B cell (primary cell): ENCODE data around the gene ST3GAL3. TPM values are rescaled to one million over a fixed set of nuclear protein-coding genes. Genes with fewer than 3 reads are reported as not detected.

ENCODE experiments used
- ATAC-seq: fragments of 200-7000 bp; cut with Tn5 transposase; one replicate; pipeline ENCODE4 v1.10.0; 2021; ENCODE audit warnings: low read depth, mild to moderate bottlenecking, moderate number of reproducible peaks, moderate library complexity
- CTCF ChIA-PET: fragments of 350-600 bp; sonication (Branson Sonifier 250); formaldehyde crosslinking; loops from one replicate; lab custom pipeline; 2021; ENCODE audit warnings: antibody characterized with exemption, inconsistent platforms; lab: Charles Lee
- POLR2A ChIA-PET: fragments of 350-600 bp; sonication (Branson Sonifier 250); formaldehyde crosslinking; loops from one replicate; lab custom pipeline; 2021; ENCODE audit warnings: antibody characterized with exemption; lab: Charles Lee
- DNase-seq: peaks from one replicate; pipeline ENCODE4 v3.0.0; 2013
- H2AFZ ChIP-seq: 2 replicates; pipeline ENCODE4 v1.6.1; 2012; ENCODE audit warnings: mild to moderate bottlenecking, low read depth, low read length; ENCODE audit not compliant: insufficient read depth, poor library complexity, severe bottlenecking
- H3K27ac ChIP-seq, 2 donors: 1 replicate in 1 of 2; 2 replicates in 1 of 2; pipeline ENCODE4 v1.5.1; 2012 to 2013; ENCODE audit warnings: low read length in 2 of 2, mild to moderate bottlenecking in 2 of 2, moderate library complexity in 1 of 2
- H3K27me3 ChIP-seq, 4 experiments: fragments of 200-600 bp in 1 of 4; sonication (generic) in 1 of 4; replicated peaks in 1 of 4; 1 replicate in 2 of 4; 2 replicates in 2 of 4; pipeline versions ENCODE4 v1.6.1 to v1.7.0; 2013 to 2016; ENCODE audit warnings: low read length in 3 of 4, mild to moderate bottlenecking in 2 of 4, mixed read lengths in 1 of 4, moderate library complexity in 1 of 4; ENCODE audit not compliant: insufficient read depth in 4 of 4, control insufficient read depth in 3 of 4; ENCODE audit errors: control extremely low read depth in 1 of 4
- H3K36me3 ChIP-seq, 2 experiments: replicated peaks in 1 of 2; 1 replicate in 1 of 2; 2 replicates in 1 of 2; pipeline versions ENCODE4 v1.6.1 to v1.7.1; 2013; ENCODE audit warnings: low read length in 1 of 2; ENCODE audit not compliant: insufficient read depth in 2 of 2, control insufficient read depth in 1 of 2; ENCODE audit errors: control extremely low read depth in 1 of 2, extremely low read depth in 1 of 2
- H3K4me1 ChIP-seq, 2 donors: fragments of 200-600 bp in 1 of 2; sonication (generic) in 1 of 2; 1 replicate in 1 of 2; 2 replicates in 1 of 2; pipeline versions ENCODE4 v1.5.1 to v1.6.1; 2013 to 2017; ENCODE audit warnings: low read length in 2 of 2; ENCODE audit not compliant: control insufficient read depth in 2 of 2, insufficient read depth in 2 of 2
- H3K4me2 ChIP-seq: replicated peaks from 2 replicates; pipeline ENCODE3; 2012; ENCODE audit warnings: mild to moderate bottlenecking, low read depth, low read length; ENCODE audit not compliant: poor library complexity, severe bottlenecking
- H3K4me3 ChIP-seq, 5 experiments: fragments of 200-600 bp in 1 of 5; sonication (generic) in 1 of 5; 1 replicate in 3 of 5; 2 replicates in 2 of 5; pipeline versions ENCODE4 v1.5.1 to v1.7.0; 2011 to 2016; ENCODE audit warnings: low read length in 4 of 5, mild to moderate bottlenecking in 4 of 5, low read depth in 2 of 5, control low read depth in 1 of 5, moderate library complexity in 1 of 5; ENCODE audit not compliant: insufficient read depth in 1 of 5; ENCODE audit errors: control extremely low read depth in 1 of 5, extremely low read depth in 1 of 5
- H3K79me2 ChIP-seq: fragments of 200-600 bp; sonication (generic); one replicate; pipeline ENCODE4 v1.6.0; 2016; ENCODE audit warnings: low read length; ENCODE audit not compliant: control insufficient read depth, insufficient read depth
- H3K9ac ChIP-seq: fragments of 200-600 bp; sonication (generic); 2 replicates; pipeline ENCODE4 v1.6.1; 2017; ENCODE audit warnings: mild to moderate bottlenecking, low read length, moderate library complexity
- H3K9me3 ChIP-seq, 3 donors: one replicate each; pipeline versions ENCODE4 v1.6.1 to v1.7.1; 2013; ENCODE audit warnings: low read length in 2 of 3; ENCODE audit not compliant: control insufficient read depth in 2 of 3, insufficient read depth in 1 of 3; ENCODE audit errors: control extremely low read depth in 1 of 3
- H4K20me1 ChIP-seq: 2 replicates; pipeline ENCODE4 v1.6.0; 2012; ENCODE audit warnings: mild to moderate bottlenecking, low read length; ENCODE audit not compliant: insufficient read depth, control insufficient read depth, poor library complexity, severe bottlenecking
- H3K27ac Mint-ChIP-seq: one replicate; pipeline ENCODE4 v1.8.0; 2021; ENCODE audit warnings: mixed read lengths
- H3K27me3 Mint-ChIP-seq: one replicate; pipeline ENCODE4 v1.8.0; 2021; ENCODE audit warnings: mixed read lengths
- H3K4me1 Mint-ChIP-seq: one replicate; pipeline ENCODE4 v1.8.0; 2021; ENCODE audit warnings: mixed read lengths
- H3K4me3 Mint-ChIP-seq: one replicate; pipeline ENCODE4 v1.8.0; 2021; ENCODE audit warnings: mixed read lengths
- H3K9me3 Mint-ChIP-seq: one replicate; pipeline ENCODE4 v1.8.0; 2022; ENCODE audit warnings: mixed read lengths; ENCODE audit not compliant: insufficient read depth
- CTCF ChIP-seq: fragments of 200-600 bp; IDR thresholded peaks from one replicate; pipeline ENCODE4 v1.8.0; 2022; ENCODE audit warnings: antibody characterized with exemption, mild to moderate bottlenecking
- EZH2 ChIP-seq: IDR thresholded peaks from 2 replicates; pipeline ENCODE4 v1.6.1; 2012; ENCODE audit warnings: borderline replicate concordance, low read depth, mild to moderate bottlenecking, moderate library complexity, low read length; ENCODE audit not compliant: insufficient read depth, poor library complexity, severe bottlenecking
- WGBS: methylation state at CpG from one replicate; pipeline ENCODE4 v1.1.5; 2013; ENCODE audit warnings: missing lambda C conversion rate; ENCODE audit not compliant: insufficient coverage; 5-methylcytosine and 5-hydroxymethylcytosine counted together
- intact Hi-C: fragments of 100-400 bp; cut with micrococcal nuclease; formaldehyde crosslinking; loops from one replicate; pipeline ENCODE4 v1.10.0; 2022
- polyA plus RNA-seq: library from polyadenylated mRNA; depleted of rRNA; stranded (reverse); fragments of >200 nt; gene quantifications from 2 replicates; pipeline ENCODE4 v1.2.3, GENCODE V29; 2012
- total RNA-seq, 2 donors: library from RNA; stranded (reverse); fragments of 120-200 nt in 1 of 2; gene quantifications; 1 replicate in 1 of 2; 2 replicates in 1 of 2; pipeline versions ENCODE4 v1.2.3 to v1.2.4, GENCODE V29; 2013 to 2022

ST3GAL3 gene
- total and polyA plus RNA-seq, 2 donors (not counting 1 experiment from before 2014, with no cell fraction given), result 16.8 to 31.4 TPM

- Histone ChIP-seq H3K79me2 (peaks cover 5% of the 10 kb centered on the region), H3K36me3 (peaks cover 4 to 91% of the 10 kb centered on the region in 2 experiments), H4K20me1 (peaks cover 12% of the 10 kb centered on the region), H3K4me2 (no peak overlapping the region), H3K27me3 (no peaks in the 10 kb centered on the region), H2AFZ (no peak overlapping the region), H3K9me3 (no peaks in the 10 kb centered on the region), H3K27ac (no peak overlapping the region), H3K4me3 (no peak overlapping the region), H3K9ac (no peak overlapping the region), H3K4me1 (no peaks in the 10 kb centered on the region)
- Mint-ChIP-seq H3K4me3 (no peak overlapping the region), H3K27me3 (no peaks in the 10 kb centered on the region), H3K9me3 (no peaks in the 10 kb centered on the region), H3K4me1 (no peaks in the 10 kb centered on the region), H3K27ac (no peak overlapping the region)
- CTCF ChIA-PET, result interaction anchor here (0.8 kb wide), 1 partner anchor 18 kb away, joined by 4 read pairs; no protein-coding TSS in a partner anchor
- ATAC-seq (no peak), DNase-seq (no peak)
- POLR2A ChIA-PET, result no interaction called here
- no peak for TF ChIP-seq EZH2
- TF ChIP-seq CTCF, result no peak
- intact Hi-C loops, result no loop called here
- 76% methylated on average over 3 of the region's 5 CpGs for whole genome bisulfite sequencing
Measured at GRCh38 chr1:43687301-43688108, 19.8 kb upstream of the ST3GAL3 start.

- POLR2A ChIA-PET, result no interaction called here
Measured at GRCh38 chr1:43688109-43688387, 19.3 kb upstream of the ST3GAL3 start.

More at GRCh38 chr1:43688109-43688387, 19.3 kb upstream of the ST3GAL3 start:
- no peaks in the 10 kb centered on the region for H3K4me1 Mint-ChIP-seq
- 100% methylated on average over 1 of the region's 2 CpGs for WGBS
- CTCF ChIA-PET, result no interaction called here
- Histone ChIP-seq H3K9me3 (no peaks in the 10 kb centered on the region), H2AFZ (no peak overlapping the region), H4K20me1 (peaks cover 12% of the 10 kb centered on the region), H3K4me1 (no peaks in the 10 kb centered on the region), H3K9ac (no peak overlapping the region), H3K27ac (no peak overlapping the region), H3K4me3 (no peak overlapping the region), H3K27me3 (no peaks in the 10 kb centered on the region), H3K36me3 (peaks cover 2 to 91% of the 10 kb centered on the region in 2 experiments), H3K79me2 (peaks cover 5% of the 10 kb centered on the region), H3K4me2 (no peak overlapping the region)
- no peak overlapping the region for H3K4me3 Mint-ChIP-seq
- no peak overlapping the region for H3K27ac Mint-ChIP-seq
- no peak for TF ChIP-seq CTCF
- TF ChIP-seq EZH2, result no peak
- DNase-seq, result no peak
- no peak for ATAC-seq
- H3K27me3 Mint-ChIP-seq, result no peaks in the 10 kb centered on the region
- intact Hi-C loops, result no loop called here
- no peaks in the 10 kb centered on the region for H3K9me3 Mint-ChIP-seq
